ENCODE results near the gene MFF.

MFF gene, protein sequence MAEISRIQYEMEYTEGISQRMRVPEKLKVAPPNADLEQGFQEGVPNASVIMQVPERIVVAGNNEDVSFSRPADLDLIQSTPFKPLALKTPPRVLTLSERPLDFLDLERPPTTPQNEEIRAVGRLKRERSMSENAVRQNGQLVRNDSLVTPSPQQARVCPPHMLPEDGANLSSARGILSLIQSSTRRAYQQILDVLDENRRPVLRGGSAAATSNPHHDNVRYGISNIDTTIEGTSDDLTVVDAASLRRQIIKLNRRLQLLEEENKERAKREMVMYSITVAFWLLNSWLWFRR

DNA sequence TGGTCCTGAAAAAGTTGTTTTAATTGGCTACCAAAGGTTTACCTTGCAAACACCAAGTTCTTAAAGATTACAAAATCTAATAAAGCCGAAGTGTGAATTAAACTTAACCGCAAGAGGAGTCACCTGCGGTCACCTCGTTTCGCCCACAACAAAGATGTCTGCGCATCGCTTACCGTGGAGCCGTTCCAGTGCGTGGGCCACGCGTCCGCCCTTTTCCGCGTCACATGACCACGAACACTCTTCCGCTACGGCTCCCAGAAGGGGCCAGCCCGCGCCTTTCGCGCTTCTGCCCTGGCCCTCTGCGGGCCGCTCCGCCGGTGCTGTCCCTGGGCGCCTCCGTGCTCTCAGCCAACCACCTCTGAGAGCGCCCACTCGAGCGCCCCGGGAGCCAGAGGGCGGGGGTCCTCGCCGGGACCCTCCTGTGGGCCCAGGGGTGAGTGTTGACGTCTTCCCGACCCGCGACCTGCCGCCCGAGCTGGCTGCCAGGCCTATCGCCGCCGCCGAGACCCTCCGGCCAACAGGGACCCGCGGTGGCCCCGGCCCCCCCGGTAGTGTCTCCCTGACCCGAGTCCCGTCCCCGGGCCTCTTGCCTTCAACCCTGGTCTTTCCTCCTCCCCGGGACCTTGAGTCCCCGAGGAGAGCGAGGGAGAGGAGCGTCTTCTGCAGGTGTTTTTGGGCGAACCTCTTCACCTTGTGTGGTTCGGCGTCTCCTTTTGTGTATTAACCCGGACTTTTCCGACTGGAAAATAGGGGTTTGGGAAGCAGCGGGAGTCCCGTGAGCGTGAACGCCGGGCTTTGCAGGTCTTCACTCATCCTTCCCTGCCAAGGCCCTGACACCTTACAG, at the start of gene MFF:
MFF (plus strand) TSS at position 257 of the 844 bp plus-strand sequence. CDS start 5,415 bp downstream, outside the sequence.
- peak; percentile 87 to 91 for DNase-seq (ENCODE audit: low read depth in 2 of 2)

DNA sequence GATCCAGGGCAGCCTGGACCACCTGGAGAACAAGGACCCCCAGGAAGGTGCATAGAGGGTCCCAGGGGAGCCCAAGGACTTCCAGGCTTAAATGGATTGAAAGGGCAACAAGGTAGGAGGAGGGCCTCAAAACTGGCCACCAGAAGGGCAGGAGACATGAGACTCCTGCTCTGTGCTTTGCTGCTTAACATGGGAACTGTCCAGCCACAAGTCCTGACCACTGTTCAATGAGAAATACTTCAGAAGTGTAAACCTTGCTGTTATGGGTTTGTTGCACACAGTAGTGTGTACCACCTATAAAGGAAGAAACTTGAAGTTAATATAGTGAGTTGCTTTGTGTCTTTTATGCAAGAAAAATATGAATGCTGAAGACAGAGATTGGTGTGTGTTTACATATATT, 44.2 kb upstream of the MFF start:
- no peak for DNase-seq (ENCODE audit: low read depth in 2 of 2)

DNA sequence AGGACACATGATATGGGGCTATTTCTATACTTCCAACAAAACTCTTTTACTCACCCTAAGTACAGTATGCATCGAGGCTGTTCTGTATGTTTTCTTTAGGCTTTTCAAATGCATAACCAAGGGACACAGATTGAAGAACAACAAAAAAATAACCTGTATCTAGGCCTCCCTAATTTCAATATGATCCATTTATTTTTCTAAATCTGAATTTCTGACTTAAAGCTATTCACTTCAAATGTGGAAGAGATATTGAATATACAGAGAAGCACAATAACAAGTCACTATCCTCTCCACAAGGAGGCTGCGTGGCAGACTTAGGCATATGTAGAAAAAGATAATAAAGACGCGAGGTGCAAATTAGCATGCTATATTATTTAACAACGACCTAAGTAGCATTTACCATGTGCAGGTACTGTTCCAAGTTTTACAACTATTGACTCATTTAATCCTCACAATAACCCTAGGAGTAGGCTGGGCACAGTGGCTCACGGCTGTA, 39.3 kb upstream of the MFF start:
- no peak for DNase-seq (ENCODE audit: low read depth in 2 of 2)

DNA sequence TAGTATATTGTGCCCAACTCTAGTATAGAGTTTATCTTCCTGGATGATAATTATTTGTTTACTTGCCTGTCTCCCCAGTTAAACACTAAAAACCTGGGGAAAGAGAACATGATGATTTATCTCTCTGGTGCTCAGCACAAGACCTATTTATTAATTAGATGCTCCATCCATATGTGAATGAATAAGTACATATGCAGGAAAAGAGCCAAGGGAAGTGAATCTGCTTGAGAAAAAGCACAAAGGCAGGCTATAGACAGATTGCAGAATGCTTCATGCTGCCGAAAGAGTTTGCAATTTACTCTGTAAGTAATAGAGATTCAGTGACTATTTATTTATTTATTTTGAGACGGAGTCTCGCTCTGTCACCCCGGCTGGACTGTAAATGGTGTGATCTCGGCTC, 37.3 kb upstream of the MFF start:
- DNase-seq (ENCODE audit: low read depth in 2 of 2) = no peak

DNA sequence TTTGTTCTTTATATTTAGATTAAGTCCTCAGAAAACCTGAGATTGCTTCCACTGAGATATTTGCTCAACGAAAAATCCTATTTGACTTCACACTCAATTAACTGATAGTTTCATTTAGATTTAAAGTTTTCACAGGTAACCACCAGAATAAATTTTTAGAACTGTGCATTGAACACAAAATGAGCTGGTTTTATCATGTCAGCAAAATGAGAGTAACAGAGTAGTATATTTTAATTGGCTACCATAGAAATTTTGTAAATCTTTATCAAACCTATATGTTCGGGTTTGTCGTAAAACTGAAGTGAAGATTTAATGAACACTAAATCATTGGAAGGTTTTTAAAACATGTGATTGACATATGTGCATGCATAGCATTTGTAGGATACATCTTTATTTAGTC, 32.7 kb upstream of the MFF start:
- DNase-seq (ENCODE audit: low read depth in 2 of 2) = no peak

DNA sequence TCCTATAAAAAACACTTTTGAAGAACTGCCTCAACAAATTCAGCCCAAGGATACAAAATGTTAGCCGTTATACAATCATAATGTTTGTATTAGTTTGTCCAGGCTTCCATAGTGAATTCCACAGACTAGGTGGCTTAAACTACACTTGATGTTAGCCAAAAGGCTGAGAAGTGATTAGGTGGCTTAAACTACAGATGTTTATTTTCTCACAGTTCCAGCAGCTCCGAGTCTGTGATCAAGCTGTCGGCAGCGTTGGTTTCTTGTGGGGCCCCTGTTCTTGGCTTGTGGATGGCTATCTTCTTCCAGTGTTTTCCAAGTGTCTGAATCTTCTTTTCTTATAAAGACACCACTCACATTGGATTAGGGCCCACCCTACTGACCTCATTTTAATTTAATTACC, 31.5 kb upstream of the MFF start:
- no peak for DNase-seq (ENCODE audit: low read depth in 2 of 2)

DNA sequence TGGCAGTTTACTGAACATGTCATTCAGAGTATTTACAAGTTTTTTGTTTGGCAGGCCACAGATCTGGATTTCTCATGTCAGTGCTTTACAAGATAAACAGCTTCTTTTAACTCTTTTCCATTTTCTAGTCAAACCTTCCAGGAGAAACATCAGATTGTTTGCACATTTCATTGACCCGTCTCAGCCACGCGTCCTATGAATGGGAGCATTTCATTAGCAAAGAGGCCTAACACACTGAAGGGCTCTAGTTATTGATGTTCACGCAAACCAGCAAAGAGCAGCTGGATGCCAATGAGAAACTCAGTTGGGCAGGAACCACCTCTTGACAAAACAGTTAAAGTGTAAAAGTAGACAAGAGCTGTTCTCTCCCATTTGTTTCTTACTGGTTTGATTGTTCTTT, 29.2 kb upstream of the MFF start:
- DNase-seq (ENCODE audit: low read depth in 2 of 2) = no peak

DNA sequence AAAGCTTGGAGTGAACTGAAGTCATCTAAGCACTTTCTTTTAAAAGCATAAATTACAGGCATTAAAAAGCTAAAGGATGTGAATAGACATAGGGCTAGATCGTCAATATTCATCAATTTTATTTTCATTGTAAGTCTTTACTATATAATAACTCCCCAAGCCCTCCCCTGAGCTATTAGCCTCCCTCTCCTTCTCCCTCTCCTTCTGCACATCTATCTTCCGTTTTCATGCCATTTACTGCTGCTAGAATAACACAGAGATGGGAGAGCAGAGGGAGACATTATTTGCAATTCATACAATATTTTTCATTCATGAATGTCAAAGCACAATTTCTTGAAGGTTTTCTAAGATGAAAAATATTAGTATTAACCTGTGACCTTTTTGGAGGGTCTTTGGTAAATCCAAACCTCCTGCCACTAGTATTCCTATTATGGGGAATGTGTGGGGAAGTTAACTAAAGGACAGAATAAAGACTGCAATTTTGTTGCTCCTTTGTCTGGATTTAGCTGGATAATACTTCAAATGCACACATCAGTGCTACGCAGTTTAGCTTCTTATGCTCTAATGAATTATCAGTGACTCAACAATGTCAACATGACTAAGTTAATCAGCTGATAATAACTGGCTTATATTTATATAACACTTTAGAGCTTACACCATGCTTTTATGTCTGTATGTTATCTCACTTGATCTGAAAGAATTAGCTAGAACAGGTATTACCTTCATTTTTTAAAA, 28.2 kb upstream of the MFF start:
- no peak for DNase-seq (ENCODE audit: low read depth in 2 of 2)

DNA sequence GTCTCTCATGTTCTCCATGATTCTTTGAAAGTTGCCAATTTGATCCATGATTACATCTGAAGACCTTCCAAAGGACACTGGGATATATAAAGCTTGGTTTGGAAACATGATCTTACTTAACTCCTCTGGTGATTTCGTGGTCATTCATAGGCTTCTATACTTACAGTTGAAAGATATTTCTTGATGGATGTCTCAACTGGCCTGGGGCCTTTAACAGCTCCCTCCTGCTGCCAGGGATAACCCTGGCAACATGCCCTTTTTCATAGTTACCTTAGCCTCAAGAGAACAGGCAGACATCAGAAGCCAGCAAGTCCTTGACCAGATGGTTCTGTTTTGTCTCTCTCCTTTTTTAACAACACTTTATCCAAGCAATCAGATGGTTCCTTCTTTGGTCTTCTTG, 23.5 kb upstream of the MFF start:
- no peak for DNase-seq (ENCODE audit: low read depth in 2 of 2)

DNA sequence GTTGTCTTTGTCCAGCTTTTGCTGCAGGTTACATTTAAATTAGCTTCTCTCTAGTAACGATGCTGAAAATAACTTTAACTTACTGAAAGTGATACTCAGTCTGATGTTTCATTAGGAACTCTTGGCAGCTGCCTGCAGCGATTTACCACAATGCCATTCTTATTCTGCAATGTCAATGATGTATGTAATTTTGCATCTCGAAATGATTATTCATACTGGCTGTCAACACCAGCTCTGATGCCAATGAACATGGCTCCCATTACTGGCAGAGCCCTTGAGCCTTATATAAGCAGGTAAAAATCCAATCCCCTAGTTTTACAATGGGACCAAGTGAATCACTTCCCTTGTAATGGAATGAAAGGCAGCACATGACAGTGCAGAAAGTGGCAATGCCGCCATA, 16.3 kb upstream of the MFF start:
- no peak for DNase-seq (ENCODE audit: low read depth in 2 of 2)

DNA sequence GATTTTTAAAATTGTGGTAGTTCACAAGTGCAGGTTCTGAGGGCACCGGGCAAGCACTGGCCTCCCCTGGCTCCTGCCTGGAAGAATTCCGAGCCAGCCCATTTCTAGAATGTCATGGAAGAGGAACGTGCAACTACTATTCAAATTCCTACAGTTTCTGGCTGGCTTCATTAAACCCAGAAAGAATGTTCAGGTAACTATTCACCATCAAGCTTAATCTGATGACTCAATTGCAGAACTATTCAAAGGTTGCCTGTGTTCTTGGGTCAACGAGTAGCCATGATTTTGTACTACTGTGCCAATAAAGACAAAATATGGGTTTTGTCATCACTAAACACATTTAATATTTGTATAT, 14.3 kb upstream of the MFF start:
- no peak for DNase-seq (ENCODE audit: low read depth in 2 of 2)

DNA sequence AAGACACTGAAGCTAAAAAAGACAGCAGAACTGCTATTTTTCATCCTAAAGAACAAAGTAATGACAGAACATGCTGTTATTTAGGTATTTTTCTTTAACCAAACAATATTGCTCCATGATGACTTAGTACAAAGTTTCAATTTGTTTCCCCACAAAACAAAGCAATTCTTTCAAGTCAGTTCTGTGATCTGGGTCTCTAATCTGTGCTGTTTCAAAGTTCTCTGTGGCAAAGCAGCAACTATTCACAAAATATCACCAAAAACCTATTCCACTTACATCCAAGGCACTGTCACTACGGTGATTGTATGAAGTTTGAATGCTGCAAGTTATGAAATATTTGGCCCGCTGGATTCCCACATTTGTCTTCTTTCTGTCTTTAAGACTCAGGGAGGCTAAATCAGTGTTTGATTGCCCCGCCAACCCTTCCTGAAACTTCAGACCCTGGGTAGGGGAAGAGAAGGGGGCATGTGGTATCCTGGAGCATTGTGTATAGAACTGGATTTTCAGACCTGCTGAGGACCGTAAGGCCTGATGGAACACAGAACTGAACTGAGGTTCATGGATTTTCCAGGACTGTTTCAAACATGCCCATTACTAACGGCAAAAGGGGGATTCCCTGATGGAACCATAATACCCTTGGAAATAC, 13.1 kb upstream of the MFF start:
- no peak for DNase-seq (ENCODE audit: low read depth in 2 of 2)

DNA sequence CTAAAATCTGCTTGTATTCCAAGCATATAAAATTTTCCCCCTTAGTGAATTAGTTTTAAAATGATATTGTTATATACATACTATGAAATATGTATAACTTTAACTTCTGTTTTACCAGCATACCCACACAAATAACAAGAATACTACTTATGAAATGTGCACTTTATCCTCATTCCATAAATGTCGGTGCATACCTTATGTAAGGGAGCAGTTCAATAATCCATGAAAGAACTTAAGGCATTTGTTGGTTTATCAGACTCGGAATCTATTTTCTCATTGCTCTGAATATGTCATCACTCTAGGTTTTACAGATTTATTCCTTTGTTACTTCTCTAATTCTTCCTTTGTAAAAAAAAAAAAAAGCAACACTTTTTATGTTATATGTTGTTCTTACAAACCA, 12.5 kb upstream of the MFF start:
- no peak for DNase-seq (ENCODE audit: low read depth in 2 of 2)

DNA sequence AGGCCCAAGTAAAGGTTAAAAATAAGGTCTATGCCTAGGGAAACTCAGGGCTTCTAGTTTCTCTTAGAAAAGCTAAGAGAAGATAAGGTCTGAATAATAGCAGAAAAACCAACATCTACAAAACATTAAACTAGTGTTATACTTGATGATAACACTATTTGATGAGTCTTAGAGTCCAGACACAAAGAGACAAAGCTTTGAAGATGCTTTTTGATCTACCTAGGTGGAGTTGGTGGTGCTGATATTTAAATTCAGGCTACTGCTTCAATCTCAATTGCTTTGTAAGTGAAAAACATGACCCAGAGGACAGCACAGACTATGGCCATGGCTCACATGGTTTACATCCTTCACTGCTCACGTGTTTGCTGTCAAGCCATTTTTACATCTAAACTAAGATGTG, 11.7 kb upstream of the MFF start:
- DNase-seq (ENCODE audit: low read depth in 2 of 2) = no peak

DNA sequence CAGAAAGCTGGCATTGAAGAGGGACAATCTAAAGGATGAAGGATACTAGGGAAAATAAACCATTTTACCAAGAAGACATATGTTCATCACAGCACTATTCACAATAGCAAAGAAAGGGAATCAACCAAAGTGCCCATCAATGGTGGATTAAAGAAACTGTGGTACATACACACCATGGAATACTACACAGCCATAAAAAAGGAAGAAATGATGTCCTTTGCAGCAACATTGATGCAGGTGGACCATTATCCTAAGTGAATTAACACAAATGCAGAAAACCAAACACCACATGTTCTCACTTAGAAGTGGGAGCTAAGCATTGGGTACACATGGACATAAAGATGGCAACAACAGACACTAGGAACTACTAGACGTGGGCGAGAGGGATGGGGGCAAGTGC, 7.2 kb upstream of the MFF start:
- no peak for DNase-seq (ENCODE audit: low read depth in 2 of 2)

DNA sequence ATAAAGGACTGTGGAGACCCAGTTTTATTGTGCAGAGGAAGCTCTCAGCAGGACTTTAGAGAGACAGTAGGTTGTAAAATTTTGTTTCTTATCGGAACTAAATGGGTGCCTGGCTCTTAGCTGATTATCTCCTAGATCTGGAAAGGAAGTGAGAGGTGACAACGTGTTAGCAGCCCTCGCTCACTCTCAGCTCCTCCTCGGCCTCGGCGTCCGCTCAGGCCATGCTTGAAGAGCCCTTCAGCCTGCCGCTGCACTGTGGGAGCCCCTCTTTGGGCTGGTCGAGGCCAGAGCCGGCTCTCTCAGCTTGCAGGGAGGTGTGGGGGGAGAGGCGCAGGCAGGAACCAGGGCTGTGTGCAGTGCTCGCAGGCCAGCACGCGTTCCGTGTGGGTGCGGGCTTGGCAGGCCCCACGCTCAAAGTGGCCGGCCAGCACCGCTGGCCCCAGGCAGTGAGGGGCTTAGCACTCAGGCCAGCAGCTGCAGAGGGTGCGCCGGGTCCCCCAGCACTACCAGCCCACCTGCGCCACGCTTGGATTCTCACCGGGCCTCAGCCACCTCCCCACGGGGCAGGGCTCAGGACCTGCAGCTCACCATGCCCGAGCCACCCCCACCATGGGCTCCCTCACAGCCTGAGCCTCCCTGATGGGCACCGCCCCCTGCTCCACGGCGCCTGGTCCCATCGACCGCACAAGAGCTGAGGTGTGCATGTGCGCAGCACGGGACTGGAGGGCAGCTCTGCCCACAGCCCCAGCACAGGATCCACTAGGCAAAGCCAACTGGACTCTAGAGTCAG, 4.6 kb upstream of the MFF start:
- DNase-seq (ENCODE audit: low read depth in 2 of 2) = no peak

DNA sequence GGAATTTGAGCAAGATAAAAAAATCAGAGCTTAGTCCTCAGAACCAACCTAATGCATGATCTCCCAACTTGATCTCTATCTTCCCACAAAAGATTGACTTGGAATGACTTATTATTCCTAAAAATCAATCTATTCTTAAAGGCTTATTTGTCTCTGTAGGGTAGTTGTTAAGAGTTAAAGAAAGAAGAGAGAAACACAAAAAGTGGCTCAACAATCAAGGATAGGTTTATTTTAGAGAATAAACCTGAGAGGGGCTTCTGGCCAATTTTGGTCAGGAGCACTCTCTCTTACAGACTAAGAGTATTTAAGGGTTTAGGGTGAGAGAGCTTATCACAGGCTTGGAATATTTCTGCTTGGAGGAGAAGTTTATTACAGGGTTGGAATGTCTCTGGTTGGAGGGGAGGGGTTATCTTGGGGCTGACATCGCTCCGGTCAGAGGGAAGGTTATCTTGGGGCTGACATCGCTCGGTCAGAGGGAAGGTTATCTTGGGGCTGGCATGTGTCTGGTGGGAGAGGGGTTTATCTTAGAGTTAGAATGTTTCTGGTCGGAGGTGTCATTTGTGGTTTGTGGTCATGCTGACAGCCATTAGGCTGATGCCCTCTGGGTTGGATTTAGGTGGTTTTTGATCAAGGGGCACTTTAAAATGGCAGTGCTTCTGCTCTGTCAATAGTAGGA, 2.4 kb upstream of the MFF start:
- no peak for DNase-seq (ENCODE audit: low read depth in 2 of 2)

DNA sequence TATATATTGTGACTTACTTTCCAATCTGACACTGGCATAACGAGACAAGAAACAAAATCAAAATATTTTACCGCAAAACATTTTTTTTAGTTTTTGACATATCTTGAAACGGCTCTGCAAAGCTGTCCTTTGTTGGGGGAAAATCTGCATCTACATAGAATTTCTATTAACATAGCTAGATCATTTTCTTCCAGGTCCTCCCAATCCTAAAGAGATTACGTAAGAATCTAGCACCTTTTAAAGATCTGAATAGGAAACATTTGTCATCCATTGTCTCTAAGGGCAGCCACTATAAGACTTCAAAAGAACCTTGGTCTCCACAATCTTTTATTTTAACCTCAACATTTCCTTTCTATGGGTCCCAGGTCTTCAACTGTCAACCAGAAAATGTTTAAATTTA, 1.2 kb upstream of the MFF start:
- DNase-seq (ENCODE audit: low read depth in 2 of 2) = no peak

DNA sequence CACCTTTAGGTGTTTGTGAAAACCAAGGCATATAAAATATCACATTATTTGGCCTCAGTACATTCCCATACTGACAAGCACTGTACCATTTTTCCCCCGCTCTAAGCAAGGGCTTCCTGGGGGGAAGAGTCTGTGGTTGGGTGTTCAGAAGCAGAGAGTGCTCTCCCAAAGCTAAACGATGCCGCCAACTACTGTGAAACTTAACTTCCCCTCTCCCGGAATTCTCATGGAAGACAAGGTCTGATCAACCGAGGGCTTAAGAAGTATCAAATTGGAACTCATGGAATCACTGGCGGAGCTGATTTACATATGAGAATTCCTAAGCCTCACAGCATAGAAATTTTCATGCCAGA, 433 bp upstream of the MFF start:
- no peak for DNase-seq (ENCODE audit: low read depth in 2 of 2)

DNA sequence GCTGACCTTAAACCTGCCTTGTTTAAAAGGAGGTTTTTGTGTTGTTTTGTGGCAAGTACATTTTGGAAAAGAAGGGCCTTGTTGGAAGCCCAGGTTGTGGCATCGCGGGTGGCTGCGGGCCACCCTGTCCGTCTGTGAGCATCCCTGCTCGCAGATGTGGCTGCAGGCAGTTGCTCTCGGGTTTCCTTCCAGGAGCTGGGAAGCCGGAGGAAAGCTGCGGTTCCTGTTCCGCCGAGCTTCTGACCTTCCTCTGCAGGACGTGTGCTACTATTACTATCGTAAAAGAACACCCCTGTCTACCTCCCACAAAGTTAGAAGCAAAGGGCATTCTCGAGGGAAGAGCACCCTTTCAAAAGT, 766 bp downstream of the MFF start:
- no peak for DNase-seq (ENCODE audit: low read depth in 2 of 2)

DNA sequence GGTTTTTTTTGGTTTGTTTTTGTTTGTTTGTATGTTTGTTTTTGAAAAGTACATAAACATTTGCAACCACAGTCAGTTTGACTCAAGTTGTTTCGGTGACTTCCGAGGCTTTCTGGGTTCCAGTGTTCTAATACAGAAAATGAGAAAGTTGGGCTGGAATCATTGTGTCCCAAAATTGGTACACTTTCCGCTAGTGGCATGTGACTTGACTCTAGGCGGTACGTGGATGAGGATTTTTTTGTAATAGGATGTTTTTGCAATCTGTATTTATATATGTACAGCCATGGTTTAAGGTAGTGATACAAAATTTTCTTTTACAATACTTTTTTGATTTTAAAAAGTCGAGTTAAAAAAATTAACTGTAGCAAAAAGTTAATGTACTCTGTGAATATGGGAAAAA, 1.7 kb downstream of the MFF start:
- no peak for DNase-seq (ENCODE audit: low read depth in 2 of 2)
